GM23338 (cell line): ENCODE results near the gene DDIT3. TPM values are rescaled to one million over a fixed set of nuclear protein-coding genes. Genes with fewer than 3 reads are reported as not detected.

Experiments
- ATAC-seq: fragments of 200-7000 bp; cut with Tn5 transposase; 3 replicates; pipeline ENCODE4 v1.9.1; 2020
- DNase-seq: peaks from one replicate; pipeline ENCODE4 v3.0.0-alpha.2; 2015; ENCODE audit warnings: low spot score
- H2AFZ ChIP-seq: fragments of 200-600 bp; sonication (generic); 2 replicates; pipeline ENCODE4 v1.8.0; 2016; ENCODE audit warnings: antibody characterized with exemption, mild to moderate bottlenecking, moderate library complexity
- H3F3A ChIP-seq: fragments of 200-600 bp; sonication (generic); replicated peaks from 2 replicates; pipeline ENCODE4 v1.8.0; 2017; ENCODE audit warnings: antibody characterized with exemption, mixed run types, low read depth
- H3K27ac ChIP-seq: fragments of 200-600 bp; sonication (generic); 2 replicates; pipeline ENCODE4 v1.6.1; 2016; ENCODE audit warnings: low read depth
- H3K27me3 ChIP-seq: fragments of 200-600 bp; sonication (generic); 2 replicates; pipeline ENCODE4 v1.8.0; 2016; ENCODE audit warnings: mild to moderate bottlenecking, mixed run types, moderate library complexity; ENCODE audit not compliant: insufficient read depth
- H3K36me3 ChIP-seq: fragments of 200-600 bp; sonication (generic); 2 replicates; pipeline ENCODE4 v1.8.0; 2016; ENCODE audit warnings: mild to moderate bottlenecking; ENCODE audit not compliant: insufficient read depth
- H3K4me1 ChIP-seq: fragments of 200-600 bp; sonication (generic); 2 replicates; pipeline ENCODE4 v1.8.0; 2016; ENCODE audit warnings: mild to moderate bottlenecking, moderate library complexity; ENCODE audit not compliant: insufficient read depth
- H3K4me2 ChIP-seq: fragments of 200-600 bp; sonication (generic); 2 replicates; pipeline ENCODE4 v1.7.1; 2017; ENCODE audit warnings: mixed run types
- H3K4me3 ChIP-seq: fragments of 200-600 bp; sonication (generic); 2 replicates; pipeline ENCODE4 v1.6.1; 2016; ENCODE audit warnings: mixed run types
- H3K79me2 ChIP-seq: fragments of 200-600 bp; sonication (generic); replicated peaks from 2 replicates; pipeline ENCODE4 v1.8.0; 2017; ENCODE audit warnings: mild to moderate bottlenecking; ENCODE audit not compliant: insufficient read depth
- H3K9me2 ChIP-seq: fragments of 200-600 bp; sonication (generic); 2 replicates; pipeline ENCODE4 v1.8.0; 2017; ENCODE audit not compliant: insufficient read depth
- H4K20me1 ChIP-seq: fragments of 200-600 bp; sonication (generic); replicated peaks from 2 replicates; pipeline ENCODE4 v1.8.0; 2017; ENCODE audit warnings: mild to moderate bottlenecking; ENCODE audit not compliant: insufficient read depth
- H3K27ac Mint-ChIP-seq: 2 replicates; pipeline ENCODE4 v1.8.0; 2020; ENCODE audit warnings: inconsistent platforms, mild to moderate bottlenecking, moderate library complexity, mixed read lengths
- H3K27me3 Mint-ChIP-seq: 3 replicates; pipeline ENCODE4 v1.8.0; 2022; ENCODE audit warnings: low read depth, mild to moderate bottlenecking, moderate library complexity, mixed read lengths, inconsistent platforms; ENCODE audit not compliant: insufficient read depth, poor library complexity
- H3K36me3 Mint-ChIP-seq: 3 replicates; pipeline ENCODE4 v1.8.0; 2021; ENCODE audit warnings: low read depth, mild to moderate bottlenecking, inconsistent platforms, moderate library complexity, mixed read lengths
- H3K4me1 Mint-ChIP-seq: 3 replicates; pipeline ENCODE4 v1.8.0; 2020; ENCODE audit warnings: mild to moderate bottlenecking, inconsistent platforms, mixed read lengths
- H3K4me3 Mint-ChIP-seq: 3 replicates; pipeline ENCODE4 v1.8.0; 2021; ENCODE audit warnings: moderate library complexity, mild to moderate bottlenecking, inconsistent platforms, mixed read lengths
- H3K9me3 Mint-ChIP-seq: 3 replicates; pipeline ENCODE4 v1.8.0; 2020; ENCODE audit warnings: moderate library complexity, mild to moderate bottlenecking, inconsistent platforms, mixed read lengths
- CREB1 ChIP-seq: fragments of 250-450 bp; sonication (Bioruptor Pico); IDR thresholded peaks from 2 replicates; pipeline ENCODE4 v1.5.0; 2020; ENCODE audit warnings: low read depth, mild to moderate bottlenecking, moderate library complexity
- CTCF ChIP-seq, 2 experiments: fragments of 200-600 bp in 1 of 2; sonication (generic) in 1 of 2; conservative IDR thresholded peaks; 2 replicates each; pipeline versions ENCODE4 v1.5.1 to v1.6.1; 2016 to 2017; ENCODE audit warnings: antibody characterized with exemption in 2 of 2, low read depth in 2 of 2, mild to moderate bottlenecking in 2 of 2, moderate library complexity in 1 of 2
- ETS1 ChIP-seq: IDR thresholded peaks from 2 replicates; pipeline ENCODE4 v1.6.1; 2016; ENCODE audit warnings: antibody characterized with exemption
- EZH2 ChIP-seq: fragments of 200-600 bp; sonication (generic); IDR thresholded peaks from one replicate; pipeline ENCODE4 v1.8.0; 2017; ENCODE audit warnings: antibody characterized with exemption, mild to moderate bottlenecking, low read depth; ENCODE audit not compliant: unreplicated experiment
- EZH2phosphoT487 ChIP-seq: fragments of 200-600 bp; sonication (generic); IDR thresholded peaks from one replicate; pipeline ENCODE4 v1.8.1; 2018; ENCODE audit warnings: antibody characterized with exemption; ENCODE audit not compliant: unreplicated experiment
- JUNB ChIP-seq: IDR thresholded peaks from one replicate; pipeline ENCODE4 v1.6.1; 2016; ENCODE audit warnings: antibody characterized with exemption; ENCODE audit not compliant: unreplicated experiment
- NANOG ChIP-seq: IDR thresholded peaks from 2 replicates; pipeline ENCODE4 v1.6.1; 2016; ENCODE audit warnings: antibody characterized with exemption, borderline replicate concordance
- POLR2AphosphoS5 ChIP-seq: IDR thresholded peaks from 2 replicates; pipeline ENCODE4 v1.6.1; 2016; ENCODE audit warnings: antibody characterized with exemption, low read depth
- STAT1 ChIP-seq: IDR thresholded peaks from one replicate; pipeline ENCODE4 v1.6.1; 2016; ENCODE audit warnings: antibody characterized with exemption; ENCODE audit not compliant: unreplicated experiment
- ZNF114 ChIP-seq: fragments of 250-450 bp; sonication (Bioruptor Pico); IDR thresholded peaks from 2 replicates; pipeline ENCODE4 v1.5.0; 2020; ENCODE audit warnings: mild to moderate bottlenecking, moderate library complexity
- ZNF331 ChIP-seq: fragments of 250-450 bp; sonication (Bioruptor Pico); IDR thresholded peaks from 2 replicates; pipeline ENCODE4 v1.5.0; 2020; ENCODE audit warnings: low read depth, mild to moderate bottlenecking, moderate library complexity
- polyA plus RNA-seq: library from polyadenylated mRNA; unstranded; fragments of >200 nt; fragmentation: Nextera tagmentation; extraction: Ambion mirVana; gene quantifications from 2 replicates; pipeline ENCODE4 v1.2.1, GENCODE V29; 2016
- total RNA-seq: library from RNA; depleted of rRNA; stranded (reverse); fragments of >200 nt; shearing (Covaris generic); gene quantifications from 2 replicates; pipeline ENCODE4 v1.2.3, GENCODE V29; 2014

Gene DDIT3
- total and polyA plus RNA-seq, 2 experiments from 2014 or later: 3.9 to 12.5 TPM

GRCh38 chr12:57470286-57470969, 49.9 kb downstream of the DDIT3 start (continued):
- TF ChIP-seq ETS1 (no peak), JUNB (no peak), CREB1 (CRISPR knock-in tag) (no peak), POLR2AphosphoS5 (no peak), CTCF (conservative IDR thresholded peaks at IDR 0.05; ENCODE audit: low read depth in 2 of 2) (no peak), EZH2 (no peak), ZNF331 (CRISPR knock-in tag) (no peak), STAT1 (no peak)

- ATAC-seq: no peak
- Mint-ChIP-seq H3K9me3 (no peaks in the 10 kb centered on the region; the same call in 2 of the 3 replicates), H3K27ac (no peak overlapping the region), H3K27me3 (peaks cover 29% of the 10 kb centered on the region), H3K4me1 (peaks cover 5% of the 10 kb centered on the region; the same call in 2 of the 3 replicates), H3K36me3 (peaks cover 18% of the 10 kb centered on the region; the same call in 2 of the 3 replicates), H3K4me3 (no peak overlapping the region)
- Histone ChIP-seq H4K20me1 (no peaks in the 10 kb centered on the region), H3K9me2 (no peaks in the 10 kb centered on the region), H3K27ac (no peak overlapping the region), H3K4me3 (no peak overlapping the region), H3F3A (no peaks in the 10 kb centered on the region), H3K36me3 (no peaks in the 10 kb centered on the region), H3K27me3 (peaks cover 28% of the 10 kb centered on the region), H3K4me1 (peaks cover 2% of the 10 kb centered on the region; the same call in 1 of the 2 replicates), H2AFZ (no peak overlapping the region), H3K79me2 (no peaks in the 10 kb centered on the region), H3K4me2 (no peak overlapping the region)
- no peak for DNase-seq
- TF ChIP-seq EZH2: no peak
- no peak for TF ChIP-seq ETS1
- no peak for TF ChIP-seq NANOG
- TF ChIP-seq STAT1: no peak
- TF ChIP-seq CTCF (conservative IDR thresholded peaks at IDR 0.05; ENCODE audit: low read depth in 2 of 2): no peak
- TF ChIP-seq EZH2phosphoT487: no peak
- TF ChIP-seq ZNF114 (CRISPR knock-in tag): no peak
- TF ChIP-seq CREB1 (CRISPR knock-in tag): no peak
These were observed 50.8 kb downstream of the DDIT3 start for GRCh38 chr12:57469296-57470164.
